Adrenal gland (tissue), 12 donors: ENCODE data around the gene SMURF2. TPM values are rescaled to one million over a fixed set of nuclear protein-coding genes. Genes with fewer than 3 reads are reported as not detected.

Source experiments
- DNase-seq, 7 donors: peaks; one replicate each; pipeline ENCODE4 v3.0.0-alpha.2; 2019 to 2020
- H3K27ac ChIP-seq, 5 donors: fragments of 200-600 bp; sonication (generic) in 4 of 5; 1 replicate in 3 of 5; 2 replicates in 2 of 5; pipeline versions ENCODE4 v1.5.1 to v1.8.0; 2016 to 2020; ENCODE audit warnings: mild to moderate bottlenecking in 1 of 5
- H3K27me3 ChIP-seq: fragments of 200-600 bp; 2 replicates; pipeline ENCODE4 v1.8.0; 2021
- H3K36me3 ChIP-seq, 2 donors: fragments of 200-600 bp; replicated peaks in 1 of 2; 1 replicate in 1 of 2; 2 replicates in 1 of 2; pipeline versions ENCODE4 v1.5.1 to v1.8.0; 2018 to 2022
- H3K4me1 ChIP-seq, 2 donors: fragments of 200-600 bp; replicated peaks in 1 of 2; 1 replicate in 1 of 2; 2 replicates in 1 of 2; pipeline versions ENCODE4 v1.5.1 to v1.8.0; 2018 to 2021
- H3K4me3 ChIP-seq, 4 donors: fragments of 200-600 bp; sonication (generic) in 3 of 4; one replicate each; pipeline ENCODE4 v1.5.1; 2016 to 2018
- H3K9me3 ChIP-seq, 3 donors: fragments of 200-600 bp; sonication (generic) in 1 of 3; replicated peaks in 1 of 3; 1 replicate in 2 of 3; 2 replicates in 1 of 3; pipeline versions ENCODE4 v1.5.1 to v1.8.0; 2016 to 2021
- POLR2A ChIP-seq, 2 donors: fragments of 450-650 bp; IDR thresholded peaks; one replicate each; pipeline ENCODE4 v1.6.1; 2017; ENCODE audit warnings: antibody characterized with exemption in 2 of 2, mild to moderate bottlenecking in 2 of 2, moderate library complexity in 1 of 2
- WGBS, 4 donors: extraction: QIAGEN DNeasy Blood & Tissue Kit in 2 of 4; methylation state at CpG; one replicate each; pipeline versions ENCODE4 v1.1.5 to v1.1.7; 2013 to 2017; 5-methylcytosine and 5-hydroxymethylcytosine counted together
- intact Hi-C, 2 donors: fragments of 100-400 bp; cut with DNase I; formaldehyde crosslinking; loops; one replicate each; pipeline versions ENCODE4 v1.14.1 to v1.15.0; 2022 to 2023
- polyA plus RNA-seq, 3 donors: library from polyadenylated mRNA; stranded (reverse); fragments of 200-250 nt in 2 of 3; fragments of 350-450 nt in 1 of 3; fragmentation: Illumina TruSeq in 1 of 3; extraction: RNeasy Lipid Tissue Mini Kit (QIAGEN cat#74804) in 1 of 3; gene quantifications; one replicate each; pipeline ENCODE4 v1.2.3, GENCODE V29; 2013 to 2014
- total RNA-seq, 9 donors: library from RNA; depleted of rRNA in 4 of 9; stranded (reverse); fragments of >200 nt in 4 of 9; fragments of 120-200 nt in 1 of 9; fragmentation: NEBNext Ultra II Directional in 1 of 9; extraction: Animal tissue kit (Norgen Biotek cat#: 25700) in 1 of 9; gene quantifications; one replicate each; pipeline versions ENCODE4 v1.1.0 to v1.2.4, GENCODE V29; 2013 to 2023
- TF ChIP-seq, protein P1 (sequence below), 6 experiments: fragments of 450-650 bp in 4 of 6; fragments of 200-600 bp in 2 of 6; sonication (generic) in 1 of 6; IDR thresholded peaks; 1 replicate in 5 of 6; 2 replicates in 1 of 6; pipeline versions ENCODE4 v1.5.1 to v1.8.0; 2016 to 2021; ENCODE audit warnings: antibody characterized with exemption in 6 of 6, mild to moderate bottlenecking in 2 of 6, moderate library complexity in 1 of 6
- donor health status: healthy with polysubstance abuse.
- donor health status: Bipolar disorder and iron deficiency.
- donor health status: DM: yes; HTN: yes; CAD: no.
- donor health status: DM: no; HTN: no; CAD: no.
- donor health status: DM: no; HTN: no; CAD: no.
- donor health status: DM: yes; HTN: yes; CAD: no.

The SMURF2 gene
- total and polyA plus RNA-seq, 12 donors: 7.7 to 36.9 (median 15.0) TPM

DNA sequence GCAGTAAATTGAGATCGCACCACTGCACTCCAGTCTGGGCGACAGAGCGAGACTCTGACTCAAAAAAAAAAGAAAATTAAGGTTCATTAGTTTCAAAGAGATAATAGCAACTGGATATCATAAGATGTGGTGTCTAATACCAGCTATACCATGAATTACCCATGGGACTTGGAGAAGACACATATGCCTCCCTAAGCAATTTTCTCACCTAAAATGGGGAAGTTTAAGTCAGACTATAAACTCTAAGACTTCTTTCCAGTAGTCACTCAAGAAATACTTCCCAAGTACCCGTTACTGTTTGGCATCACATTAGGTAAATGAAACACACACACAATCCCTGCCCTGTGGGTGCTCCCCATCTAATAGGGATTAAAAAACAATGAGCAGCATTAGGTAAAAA lies 22.6 kb downstream of the SMURF2 start:
- intact Hi-C loops: no loop called here
- Histone ChIP-seq H3K4me1 (peaks cover 0 to 38% of the 10 kb centered on the region in 2 donors), H3K4me3 (no peak overlapping the region), H3K36me3 (peaks cover 0 to 6% of the 10 kb centered on the region in 2 donors), H3K9me3 (no peaks in the 10 kb centered on the region), H3K27me3 (no peaks in the 10 kb centered on the region), H3K27ac (no peak overlapping the region)
- DNase-seq: no peak
- no peak for TF ChIP-seq POLR2A (IDR thresholded peaks at IDR 0.05)
- TF ChIP-seq, protein P1, sequence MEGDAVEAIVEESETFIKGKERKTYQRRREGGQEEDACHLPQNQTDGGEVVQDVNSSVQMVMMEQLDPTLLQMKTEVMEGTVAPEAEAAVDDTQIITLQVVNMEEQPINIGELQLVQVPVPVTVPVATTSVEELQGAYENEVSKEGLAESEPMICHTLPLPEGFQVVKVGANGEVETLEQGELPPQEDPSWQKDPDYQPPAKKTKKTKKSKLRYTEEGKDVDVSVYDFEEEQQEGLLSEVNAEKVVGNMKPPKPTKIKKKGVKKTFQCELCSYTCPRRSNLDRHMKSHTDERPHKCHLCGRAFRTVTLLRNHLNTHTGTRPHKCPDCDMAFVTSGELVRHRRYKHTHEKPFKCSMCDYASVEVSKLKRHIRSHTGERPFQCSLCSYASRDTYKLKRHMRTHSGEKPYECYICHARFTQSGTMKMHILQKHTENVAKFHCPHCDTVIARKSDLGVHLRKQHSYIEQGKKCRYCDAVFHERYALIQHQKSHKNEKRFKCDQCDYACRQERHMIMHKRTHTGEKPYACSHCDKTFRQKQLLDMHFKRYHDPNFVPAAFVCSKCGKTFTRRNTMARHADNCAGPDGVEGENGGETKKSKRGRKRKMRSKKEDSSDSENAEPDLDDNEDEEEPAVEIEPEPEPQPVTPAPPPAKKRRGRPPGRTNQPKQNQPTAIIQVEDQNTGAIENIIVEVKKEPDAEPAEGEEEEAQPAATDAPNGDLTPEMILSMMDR (IDR thresholded peaks at IDR 0.05): no peak
- WGBS, 4 donors: 86 to 98% (median 95%) methylated on average over 4 of the region's 4 CpGs

DNA sequence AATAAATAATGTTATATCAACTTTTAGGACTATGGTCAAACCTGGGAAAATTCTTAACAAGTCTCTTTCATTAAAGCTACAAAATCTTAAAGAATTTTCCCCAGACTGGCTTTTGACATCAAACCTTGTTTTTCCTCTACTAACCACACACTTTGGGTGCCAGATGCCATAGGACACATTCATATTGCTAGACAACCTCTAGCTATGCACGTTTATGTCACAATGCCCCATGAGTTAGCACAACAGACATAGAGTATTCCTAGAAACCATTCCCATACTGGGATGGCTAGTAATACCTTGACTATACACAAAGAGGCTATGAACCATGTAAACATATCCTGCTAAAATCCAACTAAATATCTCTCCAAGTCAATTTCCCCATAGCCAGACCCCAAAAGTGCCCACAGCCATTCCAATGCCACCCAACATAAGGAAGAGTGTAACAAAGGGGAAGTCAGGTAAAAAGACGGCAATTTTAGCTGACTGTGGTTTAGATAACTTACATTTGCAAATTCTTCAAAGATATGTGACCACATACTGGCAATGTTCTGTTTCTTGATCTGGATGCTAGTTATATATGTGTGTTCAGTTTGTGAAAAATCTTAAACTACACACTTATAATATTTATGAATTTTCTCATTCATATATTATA lies 23.4 kb downstream of the SMURF2 start:
- H3K27ac ChIP-seq: no peak overlapping the region
- no peaks in the 10 kb centered on the region for H3K9me3 ChIP-seq
- TF ChIP-seq, protein P1 (IDR thresholded peaks at IDR 0.05): no peak
- TF ChIP-seq POLR2A (IDR thresholded peaks at IDR 0.05): no peak
- intact Hi-C loops: no loop called here
- peaks cover 0 to 43% of the 10 kb centered on the region in 2 donors for H3K4me1 ChIP-seq
- H3K4me3 ChIP-seq: no peak overlapping the region
- H3K27me3 ChIP-seq: no peaks in the 10 kb centered on the region
- no peak for DNase-seq
- 74 to 77% (median 76%) methylated on average over 2 of the region's 2 CpGs for WGBS, 4 donors
- H3K36me3 ChIP-seq: peaks cover 0 to 6% of the 10 kb centered on the region in 2 donors

DNA sequence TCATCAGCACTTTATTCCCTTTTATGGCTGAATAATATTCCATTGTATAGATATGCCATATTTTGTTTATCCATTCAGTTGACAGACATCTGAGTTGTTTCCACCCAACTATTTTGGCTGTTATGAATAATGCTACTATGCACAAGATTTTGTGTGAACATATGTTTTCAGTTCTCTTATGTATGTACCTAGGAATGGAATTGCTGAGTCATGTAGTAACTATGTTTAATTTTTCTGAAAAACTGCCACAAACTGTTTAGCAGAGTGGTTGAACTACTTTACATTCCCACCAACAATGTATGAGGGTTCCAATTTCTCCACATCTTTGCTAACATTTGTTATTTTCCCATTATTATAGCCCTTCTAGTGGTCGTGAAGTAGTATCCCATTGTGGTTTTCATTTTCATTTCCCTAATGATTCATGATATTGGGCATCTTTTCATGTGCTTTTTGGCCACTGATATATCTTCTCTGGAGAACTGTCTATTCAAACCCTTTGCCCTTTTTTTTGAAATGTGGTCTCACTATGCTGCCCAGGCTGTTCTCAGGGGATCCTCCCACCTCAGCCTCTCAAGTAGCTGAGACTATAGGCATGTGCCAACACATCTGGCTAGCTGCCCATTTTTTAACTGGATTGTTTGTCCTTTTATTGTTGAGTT lies 26.3 kb downstream of the SMURF2 start:
- Histone ChIP-seq H3K27ac (no peak overlapping the region), H3K36me3 (peaks cover 0 to 6% of the 10 kb centered on the region in 2 donors), H3K27me3 (no peaks in the 10 kb centered on the region), H3K4me1 (peaks cover 0 to 47% of the 10 kb centered on the region in 2 donors), H3K4me3 (no peak overlapping the region), H3K9me3 (no peaks in the 10 kb centered on the region)
- DNase-seq: no peak
- TF ChIP-seq, protein P1 (IDR thresholded peaks at IDR 0.05): no peak
- TF ChIP-seq POLR2A (IDR thresholded peaks at IDR 0.05): no peak
- 34 to 46% (median 42%) methylated on average over 1 of the region's 1 CpG for WGBS, 4 donors
- intact Hi-C loops: no loop called here

DNA sequence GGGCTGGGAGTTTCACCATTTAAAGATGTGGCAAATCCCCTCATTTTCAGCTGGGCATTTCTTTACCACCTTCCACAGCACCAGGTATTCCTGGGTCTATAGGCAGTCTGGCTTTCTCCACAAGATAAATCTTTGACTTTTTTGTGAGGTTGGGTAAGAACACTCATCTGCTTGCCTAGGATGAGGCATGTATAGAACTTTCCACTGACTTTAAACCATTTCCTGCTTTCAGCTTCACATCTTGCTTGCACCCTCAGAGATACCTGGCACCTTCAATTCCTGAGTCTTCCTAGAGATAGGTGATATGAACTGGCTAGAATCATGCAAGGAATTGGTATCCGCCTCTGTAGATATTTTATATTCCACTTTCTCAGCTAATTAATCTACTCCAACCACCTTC lies 27.9 kb downstream of the SMURF2 start:
- no peak for DNase-seq
- WGBS, 4 donors: 91 to 96% (median 93%) methylated on average over 1 of the region's 1 CpG
- no peak overlapping the region for H3K27ac ChIP-seq
- peaks cover 0 to 5% of the 10 kb centered on the region in 2 donors for H3K36me3 ChIP-seq
- no peak overlapping the region for H3K4me3 ChIP-seq
- TF ChIP-seq, protein P1 (IDR thresholded peaks at IDR 0.05): no peak
- TF ChIP-seq POLR2A (IDR thresholded peaks at IDR 0.05): no peak
- peaks cover 0 to 54% of the 10 kb centered on the region in 2 donors for H3K4me1 ChIP-seq
- intact Hi-C loops: no loop called here
- H3K27me3 ChIP-seq: no peaks in the 10 kb centered on the region
- H3K9me3 ChIP-seq: no peaks in the 10 kb centered on the region
